PFSK-1 (cell line): ENCODE measurements around the gene TMEM80.

Experiments
- POLR2AphosphoS5 ChIP-seq: IDR thresholded peaks from 2 replicates; pipeline ENCODE4 v1.6.1; 2012; ENCODE audit warnings: low read depth, mild to moderate bottlenecking, control low read depth, low read length, moderate library complexity
- SIN3A ChIP-seq: IDR thresholded peaks from 2 replicates; pipeline ENCODE4 v1.6.1; 2012; ENCODE audit warnings: mild to moderate bottlenecking, low read length, moderate library complexity, borderline replicate concordance; ENCODE audit not compliant: insufficient read depth
- TAF1 ChIP-seq: IDR thresholded peaks from 2 replicates; pipeline ENCODE4 v1.6.1; 2012; ENCODE audit warnings: low read length, control low read depth, borderline replicate concordance; ENCODE audit not compliant: insufficient read depth
- TF ChIP-seq, protein P1 (sequence below), 2 experiments: IDR thresholded peaks; 2 replicates each; pipeline versions ENCODE4 v1.6.1 to v1.8.0; 2011 to 2012; ENCODE audit warnings: low read depth in 2 of 2, low read length in 2 of 2, control low read depth in 1 of 2, inconsistent platforms in 1 of 2, mild to moderate bottlenecking in 1 of 2, moderate library complexity in 1 of 2; ENCODE audit not compliant: insufficient read depth in 1 of 2

The TMEM80 gene

GRCh38 chr11:749731-750130 is 54.1 kb downstream of the TMEM80 start:
- TF ChIP-seq SIN3A = no peak
- TF ChIP-seq TAF1 = no peak
- TF ChIP-seq POLR2AphosphoS5 = no peak
- TF ChIP-seq, protein P1, sequence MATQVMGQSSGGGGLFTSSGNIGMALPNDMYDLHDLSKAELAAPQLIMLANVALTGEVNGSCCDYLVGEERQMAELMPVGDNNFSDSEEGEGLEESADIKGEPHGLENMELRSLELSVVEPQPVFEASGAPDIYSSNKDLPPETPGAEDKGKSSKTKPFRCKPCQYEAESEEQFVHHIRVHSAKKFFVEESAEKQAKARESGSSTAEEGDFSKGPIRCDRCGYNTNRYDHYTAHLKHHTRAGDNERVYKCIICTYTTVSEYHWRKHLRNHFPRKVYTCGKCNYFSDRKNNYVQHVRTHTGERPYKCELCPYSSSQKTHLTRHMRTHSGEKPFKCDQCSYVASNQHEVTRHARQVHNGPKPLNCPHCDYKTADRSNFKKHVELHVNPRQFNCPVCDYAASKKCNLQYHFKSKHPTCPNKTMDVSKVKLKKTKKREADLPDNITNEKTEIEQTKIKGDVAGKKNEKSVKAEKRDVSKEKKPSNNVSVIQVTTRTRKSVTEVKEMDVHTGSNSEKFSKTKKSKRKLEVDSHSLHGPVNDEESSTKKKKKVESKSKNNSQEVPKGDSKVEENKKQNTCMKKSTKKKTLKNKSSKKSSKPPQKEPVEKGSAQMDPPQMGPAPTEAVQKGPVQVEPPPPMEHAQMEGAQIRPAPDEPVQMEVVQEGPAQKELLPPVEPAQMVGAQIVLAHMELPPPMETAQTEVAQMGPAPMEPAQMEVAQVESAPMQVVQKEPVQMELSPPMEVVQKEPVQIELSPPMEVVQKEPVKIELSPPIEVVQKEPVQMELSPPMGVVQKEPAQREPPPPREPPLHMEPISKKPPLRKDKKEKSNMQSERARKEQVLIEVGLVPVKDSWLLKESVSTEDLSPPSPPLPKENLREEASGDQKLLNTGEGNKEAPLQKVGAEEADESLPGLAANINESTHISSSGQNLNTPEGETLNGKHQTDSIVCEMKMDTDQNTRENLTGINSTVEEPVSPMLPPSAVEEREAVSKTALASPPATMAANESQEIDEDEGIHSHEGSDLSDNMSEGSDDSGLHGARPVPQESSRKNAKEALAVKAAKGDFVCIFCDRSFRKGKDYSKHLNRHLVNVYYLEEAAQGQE (IDR thresholded peaks at IDR 0.05; ENCODE audit: insufficient read depth in 1 of 2, low read depth in 2 of 2, low read length in 2 of 2) = no peak
